Activated naive CD8-positive, alpha-beta T cell treated with anti-CD3 and anti-CD28 coated beads, Interleukin-2, amount 50 U/mL, for 24 hours (primary cell): ENCODE results near the gene TTC39A.

Experiments used
- ATAC-seq: fragments of 150-1000 bp; cut with Tn5 transposase; one replicate; pipeline ENCODE4 v1.10.0; 2021
- DNase-seq: peaks from one replicate; pipeline ENCODE4 v3.0.0; 2021
- H3K27ac Mint-ChIP-seq: one replicate; pipeline ENCODE4 v1.8.0; 2021; ENCODE audit warnings: mild to moderate bottlenecking, mixed read lengths
- H3K27me3 Mint-ChIP-seq: one replicate; pipeline ENCODE4 v1.8.0; 2021; ENCODE audit warnings: mixed read lengths
- H3K36me3 Mint-ChIP-seq: one replicate; pipeline ENCODE4 v1.8.0; 2021; ENCODE audit warnings: low read depth, mixed read lengths
- H3K4me1 Mint-ChIP-seq: one replicate; pipeline ENCODE4 v1.8.0; 2021; ENCODE audit warnings: mixed read lengths
- H3K4me3 Mint-ChIP-seq: one replicate; pipeline ENCODE4 v1.8.0; 2021; ENCODE audit warnings: mild to moderate bottlenecking, moderate library complexity, mixed read lengths
- H3K9me3 Mint-ChIP-seq: one replicate; pipeline ENCODE4 v1.8.0; 2021; ENCODE audit warnings: mixed read lengths

The TTC39A gene

GRCh38 chr1:51345300-51345687 lies 14.9 kb upstream of the TTC39A start:
- DNase-seq = no peak
- Mint-ChIP-seq H3K27me3 (peaks cover 48% of the 10 kb centered on the region), H3K9me3 (no peaks in the 10 kb centered on the region), H3K4me3 (no peak overlapping the region), H3K36me3 (no peaks in the 10 kb centered on the region), H3K4me1 (peaks cover 4% of the 10 kb centered on the region), H3K27ac (no peak overlapping the region)
- ATAC-seq = no peak

- Mint-ChIP-seq H3K27ac (no peak overlapping the region), H3K4me1 (peaks cover 4% of the 10 kb centered on the region), H3K9me3 (no peaks in the 10 kb centered on the region), H3K4me3 (no peak overlapping the region), H3K36me3 (no peaks in the 10 kb centered on the region), H3K27me3 (peaks cover 48% of the 10 kb centered on the region)
- ATAC-seq = no peak
- DNase-seq = no peak
Observed at GRCh38 chr1:51344602-51345299, 14.4 kb upstream of the TTC39A start.

- H3K4me3 Mint-ChIP-seq = no peak overlapping the region
- no peak for DNase-seq
- H3K4me1 Mint-ChIP-seq = peaks cover 4% of the 10 kb centered on the region
- ATAC-seq = no peak
- H3K36me3 Mint-ChIP-seq = no peaks in the 10 kb centered on the region
- no peaks in the 10 kb centered on the region for H3K9me3 Mint-ChIP-seq
- H3K27ac Mint-ChIP-seq = no peak overlapping the region
- H3K27me3 Mint-ChIP-seq = peaks cover 48% of the 10 kb centered on the region
Observed at GRCh38 chr1:51344276-51344601, 13.9 kb upstream of the TTC39A start.

GRCh38 chr1:51343624-51344023 lies 13.3 kb upstream of the TTC39A start:
- H3K4me1 Mint-ChIP-seq = peaks cover 4% of the 10 kb centered on the region
- no peak overlapping the region for H3K27ac Mint-ChIP-seq
- ATAC-seq (no peak), DNase-seq (no peak)
- peaks cover 48% of the 10 kb centered on the region for H3K27me3 Mint-ChIP-seq
- no peaks in the 10 kb centered on the region for H3K36me3 Mint-ChIP-seq
- H3K9me3 Mint-ChIP-seq = no peaks in the 10 kb centered on the region
- no peak overlapping the region for H3K4me3 Mint-ChIP-seq

GRCh38 chr1:51342591-51343206 lies 12.3 kb upstream of the TTC39A start:
- H3K27ac Mint-ChIP-seq = no peak overlapping the region
- no peak for ATAC-seq
- H3K36me3 Mint-ChIP-seq = no peaks in the 10 kb centered on the region
- peaks cover 48% of the 10 kb centered on the region for H3K27me3 Mint-ChIP-seq
- no peak for DNase-seq
- no peak overlapping the region for H3K4me3 Mint-ChIP-seq
- peaks cover 4% of the 10 kb centered on the region for H3K4me1 Mint-ChIP-seq
- H3K9me3 Mint-ChIP-seq = no peaks in the 10 kb centered on the region

- Mint-ChIP-seq H3K36me3 (no peaks in the 10 kb centered on the region), H3K4me3 (no peak overlapping the region), H3K27me3 (peaks cover 48% of the 10 kb centered on the region), H3K9me3 (no peaks in the 10 kb centered on the region), H3K4me1 (peaks cover 4% of the 10 kb centered on the region), H3K27ac (no peak overlapping the region)
- no peak for ATAC-seq
- DNase-seq = no peak
Observed at GRCh38 chr1:51341876-51342496, 11.6 kb upstream of the TTC39A start.

- H3K27ac Mint-ChIP-seq = no peak overlapping the region
- H3K9me3 Mint-ChIP-seq = no peaks in the 10 kb centered on the region
- DNase-seq (no peak), ATAC-seq (no peak)
- no peaks in the 10 kb centered on the region for H3K36me3 Mint-ChIP-seq
- no peak overlapping the region for H3K4me3 Mint-ChIP-seq
- peaks cover 34% of the 10 kb centered on the region for H3K27me3 Mint-ChIP-seq
- peaks cover 4% of the 10 kb centered on the region for H3K4me1 Mint-ChIP-seq
Observed at GRCh38 chr1:51340380-51340779, 10.0 kb upstream of the TTC39A start.

GRCh38 chr1:51336711-51337110 lies 6.3 kb upstream of the TTC39A start:
- no peak overlapping the region for H3K4me3 Mint-ChIP-seq

GRCh38 chr1:51336004-51336403 lies 5.6 kb upstream of the TTC39A start:
- DNase-seq (no peak), ATAC-seq (no peak)
- no peak overlapping the region for H3K27ac Mint-ChIP-seq
- H3K9me3 Mint-ChIP-seq = no peaks in the 10 kb centered on the region
- no peaks in the 10 kb centered on the region for H3K36me3 Mint-ChIP-seq
- peaks cover 9% of the 10 kb centered on the region for H3K4me1 Mint-ChIP-seq
- no peak overlapping the region for H3K4me3 Mint-ChIP-seq
- H3K27me3 Mint-ChIP-seq = peaks cover 9% of the 10 kb centered on the region

More at GRCh38 chr1:51336711-51337110, 6.3 kb upstream of the TTC39A start:
- Mint-ChIP-seq H3K36me3 (no peaks in the 10 kb centered on the region), H3K27me3 (peaks cover 9% of the 10 kb centered on the region), H3K4me1 (peaks cover 2% of the 10 kb centered on the region), H3K27ac (no peak overlapping the region), H3K9me3 (no peaks in the 10 kb centered on the region)
- DNase-seq (no peak), ATAC-seq (no peak)

- DNase-seq (no peak), ATAC-seq (peak; percentile 53)
- no peaks in the 10 kb centered on the region for H3K9me3 Mint-ChIP-seq
- peak overlapping the region; percentile 49 for H3K27ac Mint-ChIP-seq
- peaks cover 16% of the 10 kb centered on the region for H3K4me1 Mint-ChIP-seq
- H3K36me3 Mint-ChIP-seq = no peaks in the 10 kb centered on the region
- peak overlapping the region; percentile 73 for H3K4me3 Mint-ChIP-seq
- peaks cover 28% of the 10 kb centered on the region for H3K27me3 Mint-ChIP-seq
Observed at GRCh38 chr1:51331206-51332100, 1.1 kb upstream of the TTC39A start.

GRCh38 chr1:51329443-51330325 lies 678 bp downstream of the TTC39A start:
- peak overlapping the region; percentile 51 for H3K4me3 Mint-ChIP-seq
- H3K36me3 Mint-ChIP-seq = no peaks in the 10 kb centered on the region
- no peak overlapping the region for H3K27ac Mint-ChIP-seq
- no peak for DNase-seq
- H3K9me3 Mint-ChIP-seq = no peaks in the 10 kb centered on the region
- ATAC-seq = no peak
- peaks cover 16% of the 10 kb centered on the region for H3K4me1 Mint-ChIP-seq
- H3K27me3 Mint-ChIP-seq = peaks cover 28% of the 10 kb centered on the region

- Mint-ChIP-seq H3K9me3 (no peaks in the 10 kb centered on the region), H3K27ac (no peak overlapping the region), H3K4me1 (peaks cover 16% of the 10 kb centered on the region), H3K27me3 (peaks cover 28% of the 10 kb centered on the region), H3K4me3 (no peak overlapping the region), H3K36me3 (no peaks in the 10 kb centered on the region)
- DNase-seq (no peak), ATAC-seq (no peak)
Observed at GRCh38 chr1:51328926-51329325, 1.4 kb downstream of the TTC39A start.

GRCh38 chr1:51328279-51328678 lies 2.1 kb downstream of the TTC39A start:
- Mint-ChIP-seq H3K4me3 (no peak overlapping the region), H3K4me1 (peaks cover 16% of the 10 kb centered on the region), H3K9me3 (no peaks in the 10 kb centered on the region), H3K27me3 (peaks cover 28% of the 10 kb centered on the region), H3K36me3 (no peaks in the 10 kb centered on the region), H3K27ac (no peak overlapping the region)
- no peak for ATAC-seq
- DNase-seq = no peak

- Mint-ChIP-seq H3K9me3 (no peaks in the 10 kb centered on the region), H3K27me3 (peaks cover 28% of the 10 kb centered on the region), H3K27ac (no peak overlapping the region), H3K4me3 (no peak overlapping the region), H3K36me3 (no peaks in the 10 kb centered on the region), H3K4me1 (peaks cover 16% of the 10 kb centered on the region)
- ATAC-seq (no peak), DNase-seq (no peak)
Observed at GRCh38 chr1:51327386-51327785, 3.0 kb downstream of the TTC39A start.
